HG03066 (cell line): ENCODE measurements around the gene SAMD14.

Experiments
- ATAC-seq: cut with Tn5 transposase; IDR thresholded peaks from one replicate; pipeline ENCODE4 v1.9.1; 2021; ENCODE audit warnings: low read depth; ENCODE audit not compliant: unreplicated experiment

Gene SAMD14

GRCh38 chr17:50149091-50149416, 19.1 kb upstream of the SAMD14 start:
- no peak for ATAC-seq

DNA sequence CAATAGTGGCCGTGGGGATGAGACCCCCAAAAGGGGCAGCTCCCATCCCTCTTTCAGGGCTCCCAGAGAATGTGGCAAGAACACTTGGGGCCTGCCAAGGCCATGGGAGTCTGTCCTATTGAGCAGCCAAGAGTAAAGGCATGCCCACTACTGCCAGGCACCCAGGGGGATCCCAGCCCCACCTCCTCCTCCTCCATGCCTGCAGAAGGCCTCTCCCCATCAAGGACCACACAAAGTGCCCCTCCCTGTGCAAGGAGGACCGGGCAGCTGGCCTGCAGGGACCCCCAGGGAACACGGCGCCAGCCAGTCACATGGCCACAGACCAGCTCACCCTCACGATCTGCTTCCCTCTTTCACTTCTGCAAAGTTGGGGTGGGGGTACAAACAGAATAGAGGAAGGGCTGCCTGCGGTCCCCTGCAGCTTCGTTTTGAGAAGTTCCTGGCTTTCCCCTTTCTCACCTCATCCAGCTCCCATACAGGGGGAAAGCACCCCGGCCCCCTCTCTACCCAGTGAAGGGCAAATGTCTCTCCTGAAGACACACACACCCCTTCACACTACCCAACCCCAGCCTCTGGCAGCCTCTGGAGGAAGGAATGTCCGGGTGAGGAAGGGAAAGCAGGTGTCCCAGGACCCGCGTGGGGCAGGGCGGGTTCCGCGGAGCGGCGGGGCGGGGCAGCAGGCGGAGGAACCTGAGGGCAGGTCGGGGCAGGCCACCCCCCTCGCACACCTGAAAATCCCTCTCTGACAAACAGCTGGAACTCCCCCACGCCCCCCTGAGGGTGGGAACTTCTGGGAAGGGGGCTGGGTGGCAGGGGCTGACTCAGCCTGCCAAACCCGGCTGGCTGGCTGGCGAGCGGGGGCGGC, 18.5 kb upstream of the SAMD14 start:
- ATAC-seq = peak; percentile 42

GRCh38 chr17:50147841-50148225, 17.9 kb upstream of the SAMD14 start:
- ATAC-seq = no peak

DNA sequence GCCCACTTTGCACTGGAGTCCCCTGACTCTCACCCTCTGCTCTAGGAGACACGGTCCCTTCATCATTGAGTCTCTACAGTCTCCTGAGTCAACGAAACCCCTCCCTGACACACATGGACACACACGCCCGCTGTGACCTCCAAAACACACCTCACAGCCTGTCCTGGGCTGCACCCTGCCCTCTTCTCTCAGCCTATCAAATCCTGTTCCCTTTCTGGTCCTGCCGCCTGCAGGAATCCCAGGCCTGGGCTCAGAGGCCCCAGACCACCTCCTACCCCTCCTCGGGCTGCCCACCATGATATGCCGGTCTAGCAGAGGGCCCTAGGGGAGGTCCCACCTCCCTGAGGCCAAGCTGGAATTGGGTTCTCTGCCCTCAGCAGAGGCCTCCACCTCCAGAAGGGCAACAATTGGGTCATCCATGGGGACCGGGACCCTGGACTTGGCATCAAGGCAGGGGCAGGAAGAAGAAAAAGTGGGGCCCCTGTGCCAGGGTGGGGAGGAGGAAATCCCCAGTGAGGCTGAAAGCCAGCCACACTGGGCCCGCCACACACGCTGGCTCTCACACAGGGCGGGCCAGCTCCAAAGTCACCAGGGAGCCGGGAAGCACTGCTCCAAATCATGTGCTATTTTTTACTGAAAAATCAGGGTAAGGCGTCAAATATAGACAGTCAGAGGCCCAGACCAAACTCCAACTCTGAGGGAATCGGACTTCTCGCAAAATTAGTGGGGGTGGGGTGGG, 17.1 kb upstream of the SAMD14 start:
- no peak for ATAC-seq

- no peak for ATAC-seq
These were observed 16.4 kb upstream of the SAMD14 start for GRCh38 chr17:50146230-50146926.

GRCh38 chr17:50145532-50146229, 15.7 kb upstream of the SAMD14 start:
- ATAC-seq = no peak

DNA sequence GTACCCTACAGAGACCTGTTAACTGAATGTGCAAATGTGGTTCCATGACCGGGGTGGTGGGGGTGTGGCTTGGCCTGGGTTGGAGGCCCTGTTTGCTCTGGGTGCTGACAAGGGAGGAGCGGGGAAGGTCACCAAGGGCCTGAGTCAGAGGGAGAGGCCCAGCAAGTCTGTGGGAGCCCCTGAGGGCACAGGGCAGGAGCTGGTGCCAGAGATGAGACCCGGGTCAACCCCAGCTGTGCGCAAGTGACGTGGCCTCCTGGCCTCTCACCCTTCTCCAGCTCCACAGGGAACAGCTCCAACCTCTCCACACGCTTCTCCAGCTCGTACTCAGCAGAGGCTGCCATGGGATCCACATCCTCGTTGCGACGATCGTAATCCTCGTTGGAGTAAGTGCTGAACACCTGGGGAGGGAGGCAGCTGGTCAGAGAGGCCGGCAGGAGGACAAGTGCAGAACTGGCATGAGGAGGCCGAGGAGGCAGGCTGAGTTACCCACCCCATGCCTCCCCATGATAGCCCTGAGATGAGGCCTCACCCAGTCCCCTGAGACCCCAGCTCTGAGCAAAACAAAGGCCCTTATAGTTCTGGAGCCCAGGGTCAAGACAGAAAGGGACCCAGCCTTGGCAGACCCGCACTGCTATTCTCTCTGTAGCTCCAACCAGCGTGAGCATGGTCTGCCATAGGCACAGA, 15.0 kb upstream of the SAMD14 start:
- ATAC-seq = no peak

DNA sequence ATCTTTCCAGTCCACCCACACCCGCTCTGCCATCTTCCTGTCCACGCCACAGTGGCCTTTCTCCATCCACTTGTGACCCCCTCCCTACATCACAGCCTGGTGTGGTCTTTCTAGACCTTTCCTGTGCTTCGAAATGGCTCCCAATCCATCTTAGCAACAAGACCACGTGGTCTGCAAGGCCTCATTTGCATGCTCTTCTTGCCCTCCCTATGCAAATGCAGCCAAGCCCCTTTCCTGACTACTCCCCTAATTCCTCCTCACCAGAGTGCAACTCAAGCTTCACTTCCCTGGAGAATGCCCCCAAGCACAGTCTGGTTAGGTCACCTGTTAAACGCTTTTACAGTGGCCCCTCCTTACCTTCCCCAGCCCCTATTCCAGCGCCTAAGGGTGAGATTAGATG, 14.4 kb upstream of the SAMD14 start:
- ATAC-seq = no peak

DNA sequence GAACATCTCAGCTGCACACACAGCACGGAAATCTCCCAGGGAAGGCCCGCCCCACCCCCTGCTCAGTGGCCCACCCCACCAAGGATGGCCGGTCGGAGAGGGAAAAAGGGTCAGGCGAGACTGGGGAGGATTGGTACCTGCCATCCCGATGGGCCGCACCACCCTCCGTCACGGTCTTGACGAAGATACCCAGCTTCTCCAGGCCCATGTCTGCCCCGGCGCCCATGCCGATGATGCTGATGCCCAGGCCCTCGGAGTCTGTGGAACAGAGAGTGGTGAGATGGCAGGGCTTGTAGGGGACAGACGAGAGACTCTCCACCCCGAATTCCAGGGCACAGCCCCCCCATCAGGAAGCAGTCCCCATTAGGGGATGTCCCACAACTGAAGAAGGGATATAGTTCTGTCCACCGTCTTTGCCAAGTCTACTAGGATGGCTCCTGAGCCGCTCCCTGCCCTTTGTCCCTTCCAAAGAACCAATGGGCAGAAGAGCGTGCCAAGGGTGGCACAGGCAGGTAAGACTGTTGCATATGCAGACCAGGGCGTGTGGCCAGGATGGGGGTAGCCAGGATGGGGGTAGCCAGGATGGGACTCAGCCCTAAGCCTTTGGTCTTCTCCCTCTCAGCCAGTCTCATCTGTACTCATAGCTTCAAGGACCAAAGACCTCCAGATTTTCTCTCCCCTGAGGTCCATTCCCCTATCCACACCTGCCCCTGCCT, 13.7 kb upstream of the SAMD14 start:
- no peak for ATAC-seq

DNA sequence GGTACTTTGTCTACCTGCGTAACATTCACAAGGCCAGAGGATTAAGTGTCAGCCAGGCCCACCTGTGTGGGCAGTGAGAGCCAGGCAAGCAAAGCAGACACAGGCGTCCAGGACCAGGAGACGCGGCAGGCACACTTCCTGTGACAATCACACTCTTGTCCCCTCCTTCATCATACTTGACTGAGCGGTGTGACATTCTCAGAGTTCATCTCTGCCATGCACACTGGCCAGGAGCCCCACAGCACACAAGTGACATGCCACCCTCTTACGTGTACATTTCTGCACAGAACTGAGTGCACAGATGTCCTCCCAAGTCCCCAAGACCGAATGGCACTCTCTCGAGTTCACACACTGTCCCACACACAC, 11.8 kb upstream of the SAMD14 start:
- ATAC-seq = no peak

DNA sequence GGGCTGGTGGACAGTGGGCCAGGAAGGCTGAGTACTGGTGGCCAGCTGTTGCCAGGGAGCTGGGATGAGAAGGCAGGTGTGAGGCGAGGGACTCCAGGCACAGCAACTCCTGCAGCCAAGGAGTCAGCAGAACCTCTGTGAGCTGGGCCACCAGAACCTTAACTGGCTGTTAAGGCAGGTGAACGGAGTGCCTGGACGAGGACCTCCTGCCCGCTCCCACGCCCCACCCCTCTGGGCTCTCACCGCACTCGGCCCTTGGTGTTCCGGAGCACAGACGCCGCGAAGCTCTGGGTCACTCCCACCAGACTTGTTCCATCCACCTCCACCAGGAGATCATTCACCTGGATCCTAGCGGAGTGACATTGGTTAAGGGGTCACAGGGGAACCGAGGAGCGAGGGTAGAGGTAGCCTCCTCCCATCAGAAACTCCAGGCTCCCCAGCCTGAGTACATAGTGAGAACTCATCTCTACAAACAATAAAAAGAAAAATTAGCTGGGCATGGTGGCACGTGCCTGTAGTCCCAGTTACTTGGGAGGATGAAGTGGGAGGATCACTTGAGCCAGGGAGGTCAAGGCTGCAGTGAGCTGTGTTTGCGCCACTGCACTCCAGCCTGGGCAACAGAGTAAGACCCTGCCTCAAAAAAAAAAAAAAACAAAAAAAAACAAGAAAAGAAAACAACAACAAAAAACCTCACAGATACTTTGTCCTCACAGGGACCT, 11.2 kb upstream of the SAMD14 start:
- ATAC-seq = no peak

DNA sequence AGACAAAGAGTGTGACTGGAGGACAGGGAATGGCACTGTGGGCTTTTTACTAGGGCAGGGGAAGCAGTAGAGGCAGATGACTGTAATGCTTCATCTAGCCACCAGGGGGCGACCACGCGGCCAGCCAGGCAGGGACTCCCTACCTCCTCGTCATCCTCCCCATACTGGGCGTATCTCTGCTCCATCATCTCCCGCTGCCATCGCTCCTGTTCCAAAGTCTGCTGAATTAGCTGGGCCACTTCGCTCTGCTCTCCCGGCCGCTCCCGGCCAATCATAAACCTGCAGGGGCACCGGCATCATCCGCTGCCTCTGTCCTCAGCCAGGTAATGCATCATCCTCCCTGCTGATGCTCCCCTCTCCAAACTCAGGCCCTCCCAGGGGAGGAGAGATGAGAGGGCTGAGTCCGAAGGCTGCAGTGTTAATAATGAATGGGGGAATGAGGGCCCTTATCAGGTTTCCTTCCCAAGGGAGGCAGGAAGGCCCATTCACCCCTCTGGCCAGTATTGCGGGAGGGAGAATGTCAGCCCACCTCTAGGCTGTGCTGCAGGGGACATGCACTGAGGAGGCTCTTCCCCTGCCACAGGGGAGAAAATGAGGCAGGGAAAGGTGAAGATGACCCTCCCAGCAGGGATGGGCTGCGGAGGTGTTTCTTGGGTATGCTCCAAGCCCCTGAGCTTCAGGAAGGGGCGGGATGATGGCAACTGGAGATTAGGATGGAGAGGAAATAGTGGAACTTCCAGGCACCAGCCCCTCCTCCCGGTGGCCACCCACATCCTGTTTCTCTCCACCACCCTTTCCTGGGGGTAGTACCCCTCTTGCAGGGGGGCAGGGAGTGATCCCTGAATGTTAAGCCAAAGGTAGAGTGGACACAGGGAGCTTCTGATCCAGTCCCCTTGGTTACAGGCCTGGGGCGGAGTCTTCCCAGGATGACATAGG, 10.3 kb upstream of the SAMD14 start:
- no peak for ATAC-seq

- no peak for ATAC-seq
These were observed 9.3 kb upstream of the SAMD14 start for GRCh38 chr17:50139185-50139783.

DNA sequence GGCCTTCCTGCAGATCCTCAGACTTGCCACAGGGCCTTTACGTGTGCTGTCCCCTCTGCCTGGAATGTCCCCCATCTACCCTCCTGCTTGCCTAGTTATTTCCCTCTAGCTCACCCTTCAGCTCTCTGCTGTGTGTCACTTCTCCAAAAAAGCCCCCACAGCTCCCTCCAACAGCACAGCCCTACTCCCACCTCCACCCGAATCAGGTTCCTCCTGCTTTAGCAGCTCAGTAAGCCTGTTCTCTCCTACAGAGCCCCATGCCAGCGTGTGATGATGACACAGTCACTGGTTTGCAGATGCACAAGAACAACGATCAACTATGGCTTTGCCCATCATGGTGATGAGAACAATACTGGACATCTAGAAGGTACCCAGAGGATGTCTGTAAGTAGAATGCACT, 7.1 kb upstream of the SAMD14 start:
- no peak for ATAC-seq

DNA sequence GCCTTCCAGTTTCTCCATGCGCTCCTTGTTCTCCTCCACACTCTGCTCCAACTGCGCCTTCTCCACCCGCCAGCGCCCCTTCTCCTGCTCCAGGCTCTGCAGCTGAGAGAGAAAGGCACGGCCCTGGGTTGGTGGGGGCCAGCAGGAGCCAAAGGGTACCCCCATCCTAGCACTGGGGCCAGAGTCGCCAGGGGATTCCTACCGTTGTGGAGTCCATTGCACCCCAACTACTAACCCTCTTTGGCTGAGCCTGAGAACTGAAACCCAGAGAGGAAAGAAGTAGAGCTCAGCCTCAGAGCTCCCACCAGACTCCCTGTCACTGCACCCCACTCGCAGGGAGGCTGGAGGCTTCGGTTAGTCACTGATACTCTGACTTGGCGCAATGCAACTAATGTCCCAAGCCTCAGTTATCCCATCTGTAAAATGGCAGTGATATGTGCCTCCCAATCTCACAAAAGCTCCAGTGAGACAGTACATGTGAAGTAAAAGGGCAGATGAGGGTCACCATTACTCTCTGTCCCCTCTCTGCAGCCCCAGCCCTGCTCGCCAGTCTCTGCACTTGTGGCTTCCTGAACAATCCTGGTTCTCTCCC, 6.2 kb upstream of the SAMD14 start:
- ATAC-seq = no peak

- ATAC-seq = no peak
These were observed 5.5 kb upstream of the SAMD14 start for GRCh38 chr17:50135316-50136095.
